ENCODE results near the gene ARHGDIB. TPM values are rescaled to one million over a fixed set of nuclear protein-coding genes. Genes with fewer than 3 reads are reported as not detected.
A peak's percentile ranks its signal among the peaks of the same experiment; 100 is the strongest.

Gene ARHGDIB
- total and polyA plus RNA-seq, 2 of the 4 experiments (the other 2 are of a cell fraction): 24.9 to 30.7 TPM

- in situ Hi-C loops (cut with MboI; ENCODE audit: low sequenced_read_pairs) (no loop called here), intact Hi-C loops (cut with micrococcal nuclease) (no loop called here), dilution Hi-C loops (cut with HindIII; ENCODE audit: low sequenced_read_pairs, unreplicated experiment) (no loop called here)
- Histone ChIP-seq H3K18ac (ENCODE audit: low read depth, low read length) (peak overlapping the region; percentile 69), H3K27ac (ENCODE audit: insufficient read depth, low read length) (peak overlapping the region; percentile 79; the same call in 1 of the 2 replicates), H3K4me2 (ENCODE audit: low read depth, low read length) (peak overlapping the region; percentile 76), H3K4ac (ENCODE audit: low read depth, low read length) (no peak overlapping the region), H3K79me1 (ENCODE audit: low read depth in 1 of 2, low read length in 2 of 2) (no peaks in the 10 kb centered on the region), H3K14ac (replicated peaks; ENCODE audit: low read depth, low read length) (no peak overlapping the region; the same call in 1 of the 2 replicates), H2AK5ac (ENCODE audit: low read depth, low read length) (no peak overlapping the region), H4K20me1 (ENCODE audit: insufficient read depth, low read length) (no peaks in the 10 kb centered on the region), H2AFZ (replicated peaks; ENCODE audit: low read length, poor library complexity) (peak overlapping the region; percentile 64), H3K9me1 (ENCODE audit: insufficient read depth, low read length) (no peaks in the 10 kb centered on the region; the same call in 1 of the 2 replicates), H3K23ac (ENCODE audit: low read depth, low read length) (peak overlapping the region; percentile 7; the same call in 1 of the 2 replicates), H2BK15ac (ENCODE audit: low read depth, low read length) (peak overlapping the region; percentile 7; the same call in 2 of the 3 replicates), H3K4me1 (ENCODE audit: control insufficient read depth, insufficient read depth, low read length) (peaks cover 4% of the 10 kb centered on the region), H3K9me3 (ENCODE audit: control insufficient read depth, insufficient read depth, low read length) (no peaks in the 10 kb centered on the region), H4K8ac (ENCODE audit: low read depth in 2 of 2, low read length in 2 of 2) (no peak overlapping the region), H2BK5ac (ENCODE audit: low read depth, low read length, poor library complexity, severe bottlenecking) (peak overlapping the region; percentile 24), H2BK120ac (ENCODE audit: low read depth, low read length) (peak overlapping the region; percentile 12; the same call in 1 of the 2 replicates), H3K27me3 (ENCODE audit: control insufficient read depth, insufficient read depth, low read length) (no peaks in the 10 kb centered on the region), H2AK9ac (replicated peaks; ENCODE audit: low read depth, low read length, poor library complexity) (no peak overlapping the region), H4K91ac (ENCODE audit: insufficient read depth, low read depth, low read length) (no peak overlapping the region), H3K4me3 (ENCODE audit: insufficient read depth, low read depth, low read length) (no peak overlapping the region), H3K56ac (ENCODE audit: extremely low read depth, insufficient read depth, low read length) (no peak overlapping the region), H2BK20ac (ENCODE audit: low read depth, low read length) (no peak overlapping the region), H4K5ac (ENCODE audit: low read depth, low read length) (peak overlapping the region; percentile 82), H3K9ac (ENCODE audit: low read depth, low read length) (no peak overlapping the region; the same call in 1 of the 2 replicates), H3K36me3 (ENCODE audit: control insufficient read depth, insufficient read depth, low read length) (no peaks in the 10 kb centered on the region)
- CTCF ChIA-PET: no interaction called here
- no TSS peak for BruUV-seq (replicated peaks)
- ATAC-seq (ENCODE audit: low read depth) (peak; percentile 35), DNase-seq (no peak)
- POLR2A ChIA-PET (ENCODE audit: unreplicated experiment): no interaction called here
- 17% methylated on average over 2 of the region's 4 CpGs; no CpG with 5 or more reads in 1 of the 2 experiments for whole genome bisulfite sequencing, 2 experiments (ENCODE audit: extremely low coverage in 2 of 2, insufficient read length in 1 of 2)
- no peak for TF ChIP-seq CTCF (conservative IDR thresholded peaks at IDR 0.05; ENCODE audit: low read depth, low read length)
- no peak for TF ChIP-seq ELK1 (IDR thresholded peaks at IDR 0.05; ENCODE audit: borderline replicate concordance, low read depth, low read length)
- no peak for TF ChIP-seq BHLHE40 (IDR thresholded peaks at IDR 0.05; ENCODE audit: low read depth, low read length)
- TF ChIP-seq RCOR1 (IDR thresholded peaks at IDR 0.05; ENCODE audit: insufficient replicate concordance, low read length): no peak
- TF ChIP-seq CEBPB (IDR thresholded peaks at IDR 0.05; ENCODE audit: low read depth, low read length): no peak
- no peak for TF ChIP-seq FOS (IDR thresholded peaks at IDR 0.05; ENCODE audit: low read depth, low read length)
- TF ChIP-seq RFX5 (IDR thresholded peaks at IDR 0.05; ENCODE audit: low read depth, low read length): no peak
- TF ChIP-seq POLR2A (IDR thresholded peaks at IDR 0.05; ENCODE audit: low read depth, low read length): no peak
- TF ChIP-seq NFE2L2 (IDR thresholded peaks at IDR 0.05; ENCODE audit: low read depth, low read length): no peak
- no peak for TF ChIP-seq MAFK (IDR thresholded peaks at IDR 0.05; ENCODE audit: low read depth, low read length)
- TF ChIP-seq CHD1 (IDR thresholded peaks at IDR 0.05; ENCODE audit: low read depth, low read length): no peak
- TF ChIP-seq, protein P1, sequence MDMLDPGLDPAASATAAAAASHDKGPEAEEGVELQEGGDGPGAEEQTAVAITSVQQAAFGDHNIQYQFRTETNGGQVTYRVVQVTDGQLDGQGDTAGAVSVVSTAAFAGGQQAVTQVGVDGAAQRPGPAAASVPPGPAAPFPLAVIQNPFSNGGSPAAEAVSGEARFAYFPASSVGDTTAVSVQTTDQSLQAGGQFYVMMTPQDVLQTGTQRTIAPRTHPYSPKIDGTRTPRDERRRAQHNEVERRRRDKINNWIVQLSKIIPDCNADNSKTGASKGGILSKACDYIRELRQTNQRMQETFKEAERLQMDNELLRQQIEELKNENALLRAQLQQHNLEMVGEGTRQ (IDR thresholded peaks at IDR 0.05; ENCODE audit: low read depth, low read length): no peak
- TF ChIP-seq SMC3 (IDR thresholded peaks at IDR 0.05; ENCODE audit: low read depth, low read length): no peak
- TF ChIP-seq MXI1 (IDR thresholded peaks at IDR 0.05; ENCODE audit: borderline replicate concordance, low read depth, low read length): no peak
- no peak for TF ChIP-seq RAD21 (IDR thresholded peaks at IDR 0.05; ENCODE audit: low read length)
- no peak for TF ChIP-seq MAZ (IDR thresholded peaks at IDR 0.05; ENCODE audit: borderline replicate concordance, low read depth, low read length)
Observed at GRCh38 chr12:14928931-14929330, 32.5 kb downstream of the ARHGDIB start.
